Stomach (tissue), 4 donors: ENCODE data around the gene USP54.

Source experiments
- EP300 ChIP-seq: sonication (generic); formaldehyde crosslinking; IDR thresholded peaks from one replicate; pipeline ENCODE4 v1.6.1; 2017; ENCODE audit warnings: antibody characterized with exemption
- TF ChIP-seq, protein P1 (sequence below), 7 experiments: fragments of 450-650 bp in 4 of 7; fragments of 200-600 bp in 3 of 7; sonication (generic) in 3 of 7; IDR thresholded peaks; one replicate each; pipeline ENCODE4 v1.5.1; 2016 to 2019; ENCODE audit warnings: antibody characterized with exemption in 7 of 7, control low read depth in 2 of 7, mild to moderate bottlenecking in 1 of 7

DNA sequence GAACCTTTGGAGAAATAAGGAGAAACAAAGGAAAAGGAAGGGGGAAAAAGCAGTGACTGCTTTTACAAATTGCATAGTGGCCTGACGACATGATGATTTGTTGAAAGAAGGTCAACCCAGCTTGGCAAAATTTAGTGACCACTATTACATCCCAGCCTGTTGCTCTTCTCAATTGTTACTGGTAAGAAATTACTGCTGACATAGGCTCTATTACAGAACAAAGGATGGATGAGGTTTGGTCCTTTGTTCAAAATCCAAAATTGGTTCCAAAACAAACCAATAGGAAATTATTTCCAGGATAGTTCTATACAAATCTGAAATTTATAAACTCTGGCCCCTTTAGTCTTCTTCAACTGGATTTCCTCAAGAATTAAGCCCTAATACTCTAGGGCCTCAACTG, 39.6 kb downstream of the USP54 start:
- TF ChIP-seq, protein P1, sequence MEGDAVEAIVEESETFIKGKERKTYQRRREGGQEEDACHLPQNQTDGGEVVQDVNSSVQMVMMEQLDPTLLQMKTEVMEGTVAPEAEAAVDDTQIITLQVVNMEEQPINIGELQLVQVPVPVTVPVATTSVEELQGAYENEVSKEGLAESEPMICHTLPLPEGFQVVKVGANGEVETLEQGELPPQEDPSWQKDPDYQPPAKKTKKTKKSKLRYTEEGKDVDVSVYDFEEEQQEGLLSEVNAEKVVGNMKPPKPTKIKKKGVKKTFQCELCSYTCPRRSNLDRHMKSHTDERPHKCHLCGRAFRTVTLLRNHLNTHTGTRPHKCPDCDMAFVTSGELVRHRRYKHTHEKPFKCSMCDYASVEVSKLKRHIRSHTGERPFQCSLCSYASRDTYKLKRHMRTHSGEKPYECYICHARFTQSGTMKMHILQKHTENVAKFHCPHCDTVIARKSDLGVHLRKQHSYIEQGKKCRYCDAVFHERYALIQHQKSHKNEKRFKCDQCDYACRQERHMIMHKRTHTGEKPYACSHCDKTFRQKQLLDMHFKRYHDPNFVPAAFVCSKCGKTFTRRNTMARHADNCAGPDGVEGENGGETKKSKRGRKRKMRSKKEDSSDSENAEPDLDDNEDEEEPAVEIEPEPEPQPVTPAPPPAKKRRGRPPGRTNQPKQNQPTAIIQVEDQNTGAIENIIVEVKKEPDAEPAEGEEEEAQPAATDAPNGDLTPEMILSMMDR (IDR thresholded peaks at IDR 0.05): no peak
- no peak for TF ChIP-seq EP300
